Parathyroid adenoma (tissue), 2 donors: ENCODE results near the gene TARS1.

Source experiments
- H2AFZ ChIP-seq: fragments of 300-600 bp; sonication (generic); one replicate; pipeline ENCODE4 v1.7.0; 2017; ENCODE audit warnings: antibody characterized with exemption, mild to moderate bottlenecking
- H3K27ac ChIP-seq: fragments of 300-600 bp; sonication (generic); one replicate; pipeline ENCODE4 v1.7.0; 2017
- H3K27me3 ChIP-seq: fragments of 300-600 bp; sonication (generic); one replicate; pipeline ENCODE4 v1.7.0; 2017; ENCODE audit warnings: low read length; ENCODE audit not compliant: control insufficient read depth, insufficient read depth
- H3K36me3 ChIP-seq: fragments of 300-600 bp; sonication (generic); one replicate; pipeline ENCODE4 v1.7.0; 2017; ENCODE audit warnings: low read length; ENCODE audit not compliant: control insufficient read depth, insufficient read depth
- H3K4me1 ChIP-seq: fragments of 300-600 bp; sonication (generic); one replicate; pipeline ENCODE4 v1.7.0; 2017; ENCODE audit warnings: control low read depth
- H3K4me2 ChIP-seq: fragments of 300-600 bp; sonication (generic); one replicate; pipeline ENCODE4 v1.7.0; 2017; ENCODE audit warnings: low read length
- H3K4me3 ChIP-seq: fragments of 300-600 bp; sonication (generic); one replicate; pipeline ENCODE4 v1.7.0; 2017; ENCODE audit warnings: low read depth, low read length
- H3K79me2 ChIP-seq: fragments of 300-600 bp; sonication (generic); one replicate; pipeline ENCODE4 v1.7.0; 2017; ENCODE audit warnings: control low read depth
- H3K9ac ChIP-seq: fragments of 300-600 bp; sonication (generic); one replicate; pipeline ENCODE4 v1.7.0; 2017; ENCODE audit warnings: mild to moderate bottlenecking
- H3K9me3 ChIP-seq: fragments of 300-600 bp; sonication (generic); one replicate; pipeline ENCODE4 v1.7.0; 2017; ENCODE audit warnings: low read length; ENCODE audit not compliant: control insufficient read depth
- TF ChIP-seq, protein P1 (sequence below): fragments of 300-600 bp; sonication (generic); IDR thresholded peaks from one replicate; pipeline ENCODE4 v1.7.0; 2017; ENCODE audit warnings: antibody characterized with exemption, mild to moderate bottlenecking
- donor health status: primary hyperparathyroidism.

TARS1 gene

GRCh38 chr5:33425314-33425713 lies 15.5 kb upstream of the TARS1 start:
- Histone ChIP-seq H3K4me2 (no peak overlapping the region), H3K4me1 (no peaks in the 10 kb centered on the region), H3K27ac (no peak overlapping the region), H2AFZ (no peak overlapping the region), H3K36me3 (no peaks in the 10 kb centered on the region), H3K9ac (no peak overlapping the region), H3K9me3 (no peaks in the 10 kb centered on the region), H3K79me2 (no peaks in the 10 kb centered on the region), H3K4me3 (no peak overlapping the region), H3K27me3 (peaks cover 3% of the 10 kb centered on the region)
- TF ChIP-seq, protein P1, sequence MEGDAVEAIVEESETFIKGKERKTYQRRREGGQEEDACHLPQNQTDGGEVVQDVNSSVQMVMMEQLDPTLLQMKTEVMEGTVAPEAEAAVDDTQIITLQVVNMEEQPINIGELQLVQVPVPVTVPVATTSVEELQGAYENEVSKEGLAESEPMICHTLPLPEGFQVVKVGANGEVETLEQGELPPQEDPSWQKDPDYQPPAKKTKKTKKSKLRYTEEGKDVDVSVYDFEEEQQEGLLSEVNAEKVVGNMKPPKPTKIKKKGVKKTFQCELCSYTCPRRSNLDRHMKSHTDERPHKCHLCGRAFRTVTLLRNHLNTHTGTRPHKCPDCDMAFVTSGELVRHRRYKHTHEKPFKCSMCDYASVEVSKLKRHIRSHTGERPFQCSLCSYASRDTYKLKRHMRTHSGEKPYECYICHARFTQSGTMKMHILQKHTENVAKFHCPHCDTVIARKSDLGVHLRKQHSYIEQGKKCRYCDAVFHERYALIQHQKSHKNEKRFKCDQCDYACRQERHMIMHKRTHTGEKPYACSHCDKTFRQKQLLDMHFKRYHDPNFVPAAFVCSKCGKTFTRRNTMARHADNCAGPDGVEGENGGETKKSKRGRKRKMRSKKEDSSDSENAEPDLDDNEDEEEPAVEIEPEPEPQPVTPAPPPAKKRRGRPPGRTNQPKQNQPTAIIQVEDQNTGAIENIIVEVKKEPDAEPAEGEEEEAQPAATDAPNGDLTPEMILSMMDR, result no peak

- H3K9ac ChIP-seq, result no peak overlapping the region
- no peak overlapping the region for H3K4me2 ChIP-seq
- H2AFZ ChIP-seq, result no peak overlapping the region
- peaks cover 3% of the 10 kb centered on the region for H3K27me3 ChIP-seq
- H3K9me3 ChIP-seq, result no peaks in the 10 kb centered on the region
- H3K79me2 ChIP-seq, result peaks cover 2% of the 10 kb centered on the region
- peaks cover 3% of the 10 kb centered on the region for H3K4me1 ChIP-seq
- H3K27ac ChIP-seq, result no peak overlapping the region
- H3K36me3 ChIP-seq, result no peaks in the 10 kb centered on the region
- TF ChIP-seq, protein P1, result no peak
- no peak overlapping the region for H3K4me3 ChIP-seq
Observed at GRCh38 chr5:33430983-33431382, 9.8 kb upstream of the TARS1 start.

DNA sequence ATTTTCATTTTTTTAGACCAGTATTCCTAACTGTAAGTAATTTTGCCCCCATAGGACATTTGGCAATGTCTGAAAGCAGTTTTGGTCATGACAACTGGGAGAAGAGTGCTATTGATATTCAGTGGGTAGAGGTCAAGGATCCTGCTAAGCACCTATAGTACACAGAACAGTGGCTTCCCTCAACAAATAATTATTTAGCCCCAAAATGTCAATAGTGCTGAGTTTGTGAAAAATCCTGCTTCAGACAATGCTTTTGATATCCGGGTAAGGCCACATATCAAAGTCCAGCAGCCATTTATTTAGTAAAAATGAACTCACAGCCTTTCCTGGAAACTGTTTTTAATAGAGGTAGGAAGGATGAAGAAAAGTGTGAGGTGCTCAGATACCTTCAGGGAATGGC lies 8.1 kb upstream of the TARS1 start:
- Histone ChIP-seq H3K9me3 (no peaks in the 10 kb centered on the region), H3K27me3 (peaks cover under 1% of the 10 kb centered on the region), H3K4me3 (no peak overlapping the region), H3K36me3 (no peaks in the 10 kb centered on the region), H3K27ac (no peak overlapping the region), H2AFZ (no peak overlapping the region), H3K9ac (no peak overlapping the region), H3K4me1 (peaks cover 4% of the 10 kb centered on the region), H3K4me2 (no peak overlapping the region), H3K79me2 (peaks cover 2% of the 10 kb centered on the region)
- TF ChIP-seq, protein P1, result no peak

GRCh38 chr5:33433303-33434240 lies 7.2 kb upstream of the TARS1 start:
- Histone ChIP-seq H3K27me3 (no peaks in the 10 kb centered on the region), H3K9me3 (no peaks in the 10 kb centered on the region), H3K4me1 (peaks cover 4% of the 10 kb centered on the region), H3K79me2 (peaks cover 6% of the 10 kb centered on the region), H3K27ac (no peak overlapping the region), H3K9ac (no peak overlapping the region), H3K4me3 (no peak overlapping the region), H3K4me2 (no peak overlapping the region), H3K36me3 (no peaks in the 10 kb centered on the region), H2AFZ (no peak overlapping the region)
- TF ChIP-seq, protein P1, result no peak
